ENCODE data around the gene LRFN2. TPM values are rescaled to one million over a fixed set of nuclear protein-coding genes. Genes with fewer than 3 reads are reported as not detected.

LRFN2 gene
- total and polyA plus RNA-seq, 2 experiments from 2014 or later: 0.29 to 2.5 TPM

GRCh38 chr6:40573221-40573620, 13.9 kb downstream of the LRFN2 start:
- ATAC-seq (no peak), DNase-seq (ENCODE audit: low spot score) (no peak)
- H3K4me3 ChIP-seq: no peak overlapping the region
- H3K4me1 ChIP-seq (ENCODE audit: insufficient read depth): no peaks in the 10 kb centered on the region; the same call in 1 of the 2 replicates
- H3K27ac ChIP-seq (ENCODE audit: low read depth): no peak overlapping the region
- H2AFZ ChIP-seq: no peak overlapping the region
- no peak overlapping the region for H3K4me2 ChIP-seq
- no peaks in the 10 kb centered on the region; the same call in 1 of the 2 replicates for H4K20me1 ChIP-seq (replicated peaks; ENCODE audit: insufficient read depth)
- H3K36me3 ChIP-seq (ENCODE audit: insufficient read depth): no peaks in the 10 kb centered on the region
- no peaks in the 10 kb centered on the region for H3K9me2 ChIP-seq (ENCODE audit: insufficient read depth)
- Mint-ChIP-seq H3K27ac (no peak overlapping the region), H3K9me3 (no peaks in the 10 kb centered on the region), H3K27me3 (ENCODE audit: insufficient read depth, low read depth, poor library complexity) (peaks cover 5% of the 10 kb centered on the region), H3K4me1 (peaks cover 20% of the 10 kb centered on the region), H3K36me3 (ENCODE audit: low read depth) (no peaks in the 10 kb centered on the region), H3K4me3 (no peak overlapping the region)
- H3K79me2 ChIP-seq (replicated peaks; ENCODE audit: insufficient read depth): no peaks in the 10 kb centered on the region
- H3F3A ChIP-seq (replicated peaks; ENCODE audit: low read depth): no peaks in the 10 kb centered on the region
- TF ChIP-seq STAT1 (IDR thresholded peaks at IDR 0.05; ENCODE audit: unreplicated experiment): no peak
- no peak for TF ChIP-seq JUNB (IDR thresholded peaks at IDR 0.05; ENCODE audit: unreplicated experiment)
- TF ChIP-seq ZNF462 (CRISPR knock-in tag; IDR thresholded peaks at IDR 0.05): no peak
- no peak for TF ChIP-seq CREB1 (CRISPR knock-in tag; IDR thresholded peaks at IDR 0.05; ENCODE audit: low read depth)
- TF ChIP-seq ZNF114 (CRISPR knock-in tag; IDR thresholded peaks at IDR 0.05): no peak
- no peak for TF ChIP-seq NANOG (IDR thresholded peaks at IDR 0.05; ENCODE audit: borderline replicate concordance)
- no peak for TF ChIP-seq ETS1 (IDR thresholded peaks at IDR 0.05)
- TF ChIP-seq EZH2 (IDR thresholded peaks at IDR 0.05; ENCODE audit: low read depth, unreplicated experiment): no peak
- TF ChIP-seq REST (IDR thresholded peaks at IDR 0.05; ENCODE audit: unreplicated experiment): no peak
- TF ChIP-seq EZH2phosphoT487 (IDR thresholded peaks at IDR 0.05; ENCODE audit: unreplicated experiment): no peak
- no peak for TF ChIP-seq ZNF331 (CRISPR knock-in tag; IDR thresholded peaks at IDR 0.05; ENCODE audit: low read depth)
- TF ChIP-seq CTCF (conservative IDR thresholded peaks at IDR 0.05; ENCODE audit: low read depth in 2 of 2): no peak
- TF ChIP-seq POLR2AphosphoS5 (IDR thresholded peaks at IDR 0.05; ENCODE audit: low read depth): no peak
- no peaks in the 10 kb centered on the region for H3K27me3 ChIP-seq (ENCODE audit: insufficient read depth)

Measured in GM23338 (cell line).